HUES6 (cell line): Measurements from ENCODE around the gene TMPRSS4.

Experiments
- H3K27ac ChIP-seq: 2 replicates; pipeline ENCODE4 v1.7.0; 2013; ENCODE audit warnings: low read depth, mild to moderate bottlenecking, low read length, inconsistent platforms
- H3K27me3 ChIP-seq: 2 replicates; pipeline ENCODE4 v1.6.1; 2013; ENCODE audit warnings: low read length; ENCODE audit not compliant: control insufficient read depth, insufficient read depth
- H3K36me3 ChIP-seq: 2 replicates; pipeline ENCODE4 v1.6.1; 2013; ENCODE audit warnings: low read length; ENCODE audit not compliant: control insufficient read depth, insufficient read depth
- H3K4me1 ChIP-seq: 2 replicates; pipeline ENCODE4 v1.6.1; 2013; ENCODE audit warnings: low read length; ENCODE audit not compliant: control insufficient read depth, insufficient read depth
- H3K4me3 ChIP-seq: 2 replicates; pipeline ENCODE4 v1.5.1; 2013; ENCODE audit warnings: low read depth, low read length
- H3K9ac ChIP-seq: one replicate; pipeline ENCODE4 v1.6.1; 2013; ENCODE audit warnings: mild to moderate bottlenecking, low read length
- H3K9me3 ChIP-seq: 2 replicates; pipeline ENCODE4 v1.6.1; 2013; ENCODE audit warnings: low read depth, low read length; ENCODE audit not compliant: control insufficient read depth, insufficient read depth

Gene TMPRSS4

DNA sequence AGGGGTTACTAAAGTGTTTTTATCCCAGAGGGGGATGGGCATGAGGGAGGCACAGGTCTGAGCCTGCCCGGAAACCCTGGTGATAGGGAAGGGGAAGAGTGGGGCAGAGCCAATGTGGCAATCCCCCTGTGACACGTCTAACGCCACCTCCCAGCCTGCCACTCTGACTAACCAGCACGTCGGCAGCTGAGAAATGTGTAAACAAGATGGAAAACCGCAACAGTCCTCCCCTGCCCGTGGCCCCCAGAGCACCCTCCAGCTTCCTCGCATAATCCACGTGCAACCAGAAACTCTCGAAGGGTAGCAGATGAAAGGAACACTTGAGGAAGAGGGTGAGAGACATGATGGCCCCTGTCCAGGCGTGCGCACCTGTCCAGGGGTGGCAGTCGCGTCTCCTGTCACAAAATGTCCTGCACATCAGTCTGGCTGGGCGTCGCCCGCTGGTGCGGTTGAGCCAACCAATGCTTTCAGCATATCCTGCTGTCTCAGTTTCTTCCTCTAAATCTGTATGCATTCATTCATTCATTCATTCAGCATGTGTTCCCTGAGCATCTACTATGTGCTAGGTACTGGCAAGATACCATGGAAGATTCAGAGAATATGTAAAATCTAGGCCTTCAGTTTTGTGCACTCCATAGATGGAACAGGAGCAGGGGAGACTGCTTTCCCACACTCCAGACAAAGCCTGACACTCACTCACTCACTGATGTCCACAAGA is 4.5 kb downstream of the TMPRSS4 start:
- Histone ChIP-seq H3K27ac (no peak overlapping the region), H3K4me1 (peaks cover 14% of the 10 kb centered on the region), H3K9ac (no peak overlapping the region), H3K9me3 (no peaks in the 10 kb centered on the region), H3K4me3 (no peak overlapping the region), H3K27me3 (no peaks in the 10 kb centered on the region; the same call in 1 of the 2 replicates), H3K36me3 (no peaks in the 10 kb centered on the region)

GRCh38 chr11:118082880-118083552 is 6.1 kb downstream of the TMPRSS4 start:
- H3K4me3 ChIP-seq = no peak overlapping the region

DNA sequence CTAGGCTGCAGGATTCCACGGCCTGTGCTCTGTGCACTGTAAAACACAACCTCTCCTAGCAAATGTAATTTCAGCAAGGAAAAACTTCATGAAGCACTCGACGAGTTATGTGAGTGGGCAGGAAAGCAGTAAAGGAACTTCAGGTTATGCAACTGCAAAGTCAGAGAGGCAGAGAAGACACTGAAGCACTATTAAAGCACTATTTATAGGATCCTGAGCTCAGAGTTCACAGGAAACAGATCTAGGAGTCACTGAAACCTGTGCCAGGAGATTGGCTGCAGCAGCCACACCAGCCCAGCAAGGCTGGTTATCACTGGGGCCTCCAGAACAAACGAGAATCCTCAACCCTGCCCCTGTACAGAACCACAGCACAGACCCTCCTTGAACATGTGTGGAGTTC is 7.4 kb downstream of the TMPRSS4 start:
- peaks cover 2% of the 10 kb centered on the region; the same call in 1 of the 2 replicates for H3K27me3 ChIP-seq
- H3K9ac ChIP-seq = no peak overlapping the region
- peaks cover 6% of the 10 kb centered on the region; the same call in 1 of the 2 replicates for H3K4me1 ChIP-seq
- no peaks in the 10 kb centered on the region for H3K36me3 ChIP-seq
- H3K27ac ChIP-seq = no peak overlapping the region
- H3K9me3 ChIP-seq = peaks cover 4% of the 10 kb centered on the region
- no peak overlapping the region for H3K4me3 ChIP-seq

More at GRCh38 chr11:118082880-118083552, 6.1 kb downstream of the TMPRSS4 start:
- peaks cover 2% of the 10 kb centered on the region; the same call in 1 of the 2 replicates for H3K27me3 ChIP-seq
- H3K9ac ChIP-seq = no peak overlapping the region
- peaks cover 6% of the 10 kb centered on the region; the same call in 1 of the 2 replicates for H3K4me1 ChIP-seq
- H3K27ac ChIP-seq = no peak overlapping the region
- no peaks in the 10 kb centered on the region for H3K36me3 ChIP-seq
- peaks cover 4% of the 10 kb centered on the region for H3K9me3 ChIP-seq

DNA sequence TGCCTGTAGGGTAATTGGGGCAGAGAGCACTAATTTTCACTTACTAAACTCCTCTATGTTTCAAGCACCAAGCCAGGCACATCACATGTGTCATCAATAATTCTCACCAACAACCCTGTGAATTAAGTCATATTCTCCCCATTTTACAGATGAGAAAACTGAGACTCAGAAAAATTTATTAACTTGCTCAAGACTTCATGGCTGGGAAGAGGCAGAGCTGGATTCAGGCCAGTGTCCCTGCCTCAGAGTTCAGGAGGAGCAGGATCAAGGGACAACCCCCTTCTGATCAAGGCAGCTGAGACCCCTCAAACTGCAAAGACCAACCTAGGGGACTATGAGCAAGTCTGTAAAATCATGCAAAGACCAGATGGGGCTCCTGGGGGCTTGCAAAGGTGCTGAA is 7.8 kb downstream of the TMPRSS4 start:
- no peaks in the 10 kb centered on the region for H3K36me3 ChIP-seq
- peaks cover 2% of the 10 kb centered on the region; the same call in 1 of the 2 replicates for H3K27me3 ChIP-seq
- H3K27ac ChIP-seq = no peak overlapping the region
- H3K4me3 ChIP-seq = no peak overlapping the region
- peaks cover 6% of the 10 kb centered on the region; the same call in 1 of the 2 replicates for H3K4me1 ChIP-seq
- peaks cover 4% of the 10 kb centered on the region for H3K9me3 ChIP-seq
- H3K9ac ChIP-seq = no peak overlapping the region

GRCh38 chr11:118086913-118087768 is 10.3 kb downstream of the TMPRSS4 start, which contains the start of gene SMIM35:
TSS of gene SMIM35 (minus strand) at chr11:118086963. CDS start at chr11:118086757, 206 bp downstream.
- Histone ChIP-seq H3K4me3 (no peak within 1 kb of the TSS), H3K36me3 (no peaks in the 10 kb centered on the region), H3K4me1 (peaks cover 6% of the 10 kb centered on the region; the same call in 1 of the 2 replicates)

DNA sequence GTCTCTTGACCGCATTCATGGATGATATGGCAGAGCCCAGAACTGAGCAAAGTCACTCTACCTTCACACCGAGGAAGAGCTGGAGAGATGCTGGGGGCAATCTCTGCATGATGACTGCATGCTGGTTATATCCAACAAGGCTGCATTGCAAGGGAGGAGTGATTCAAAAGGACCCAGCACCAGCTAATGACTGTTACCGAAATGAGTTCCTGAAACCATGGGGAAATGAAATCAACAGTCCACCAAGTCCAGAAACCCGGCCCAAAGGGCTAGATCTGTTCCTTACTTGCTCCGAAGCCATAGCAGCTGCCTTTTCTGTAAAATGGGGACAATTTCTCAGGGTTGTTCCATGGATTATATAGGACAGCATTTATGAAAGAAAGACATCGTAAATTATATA is 11.1 kb downstream of the TMPRSS4 start:
- peaks cover 3% of the 10 kb centered on the region; the same call in 1 of the 2 replicates for H3K4me1 ChIP-seq
- no peaks in the 10 kb centered on the region for H3K36me3 ChIP-seq
- no peak overlapping the region for H3K9ac ChIP-seq
- no peak overlapping the region for H3K4me3 ChIP-seq
- no peak overlapping the region for H3K27ac ChIP-seq
- peaks cover 2% of the 10 kb centered on the region; the same call in 1 of the 2 replicates for H3K27me3 ChIP-seq
- H3K9me3 ChIP-seq = peaks cover 4% of the 10 kb centered on the region

More at GRCh38 chr11:118086913-118087768, 10.3 kb downstream of the TMPRSS4 start, which contains the start of gene SMIM35:
- Histone ChIP-seq H3K9me3 (peaks cover 4% of the 10 kb centered on the region), H3K27ac (no peak within 1 kb of the TSS), H3K9ac (no peak within 1 kb of the TSS), H3K27me3 (peaks cover 2% of the 10 kb centered on the region; the same call in 1 of the 2 replicates)

DNA sequence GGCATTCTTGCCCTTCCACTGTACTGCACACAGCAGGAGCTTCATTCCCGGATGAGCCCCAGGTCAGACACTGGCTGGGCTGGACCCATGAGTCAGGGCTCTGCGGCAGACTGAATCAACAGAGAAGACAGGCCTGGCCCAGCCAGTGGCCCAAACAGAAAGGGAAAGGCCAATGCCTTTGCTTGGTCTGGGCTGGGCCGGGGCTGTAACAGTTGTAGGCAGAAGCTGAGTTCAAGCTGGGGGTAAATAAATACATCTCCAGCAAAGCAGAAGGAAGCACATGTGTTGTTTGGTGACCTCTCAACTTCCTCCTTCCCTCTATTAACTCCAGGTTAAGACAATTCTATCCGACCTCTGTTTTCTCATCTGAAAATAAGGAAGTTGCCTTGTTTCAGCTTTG is 11.7 kb downstream of the TMPRSS4 start:
- Histone ChIP-seq H3K36me3 (no peaks in the 10 kb centered on the region), H3K4me3 (no peak overlapping the region), H3K27me3 (peaks cover 2% of the 10 kb centered on the region; the same call in 1 of the 2 replicates), H3K4me1 (no peaks in the 10 kb centered on the region), H3K9me3 (peaks cover 4% of the 10 kb centered on the region), H3K27ac (no peak overlapping the region), H3K9ac (no peak overlapping the region)

- Histone ChIP-seq H3K36me3 (no peaks in the 10 kb centered on the region), H3K9ac (no peak overlapping the region), H3K4me3 (no peak overlapping the region), H3K27ac (no peak overlapping the region), H3K9me3 (peaks cover 4% of the 10 kb centered on the region), H3K27me3 (peaks cover 2% of the 10 kb centered on the region; the same call in 1 of the 2 replicates), H3K4me1 (no peaks in the 10 kb centered on the region)
Observed at GRCh38 chr11:118090545-118091162, 13.8 kb downstream of the TMPRSS4 start.

DNA sequence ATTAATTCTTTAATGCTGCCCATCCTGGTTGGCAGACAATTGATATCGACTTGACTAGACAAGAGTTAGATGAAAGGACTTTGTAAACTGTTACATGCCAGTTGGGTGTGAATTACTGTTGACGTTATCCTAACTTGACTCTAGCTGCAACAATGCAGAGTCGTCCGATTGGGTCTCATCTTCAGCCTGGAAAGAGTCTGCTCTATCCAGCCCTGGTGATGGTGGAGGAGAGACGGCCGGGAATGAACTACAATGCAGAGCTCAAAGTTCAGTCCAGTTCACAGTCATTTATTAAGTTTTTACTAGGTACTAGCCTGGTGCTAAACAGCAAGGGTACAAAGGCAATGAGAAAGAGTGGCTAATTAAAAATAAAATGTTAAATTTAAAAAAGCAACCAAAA is 14.8 kb downstream of the TMPRSS4 start:
- H3K4me3 ChIP-seq = no peak overlapping the region
- H3K9me3 ChIP-seq = peaks cover 4% of the 10 kb centered on the region
- no peaks in the 10 kb centered on the region for H3K4me1 ChIP-seq
- H3K9ac ChIP-seq = no peak overlapping the region
- H3K27ac ChIP-seq = no peak overlapping the region
- H3K27me3 ChIP-seq = peaks cover 2% of the 10 kb centered on the region; the same call in 1 of the 2 replicates
- no peaks in the 10 kb centered on the region for H3K36me3 ChIP-seq

DNA sequence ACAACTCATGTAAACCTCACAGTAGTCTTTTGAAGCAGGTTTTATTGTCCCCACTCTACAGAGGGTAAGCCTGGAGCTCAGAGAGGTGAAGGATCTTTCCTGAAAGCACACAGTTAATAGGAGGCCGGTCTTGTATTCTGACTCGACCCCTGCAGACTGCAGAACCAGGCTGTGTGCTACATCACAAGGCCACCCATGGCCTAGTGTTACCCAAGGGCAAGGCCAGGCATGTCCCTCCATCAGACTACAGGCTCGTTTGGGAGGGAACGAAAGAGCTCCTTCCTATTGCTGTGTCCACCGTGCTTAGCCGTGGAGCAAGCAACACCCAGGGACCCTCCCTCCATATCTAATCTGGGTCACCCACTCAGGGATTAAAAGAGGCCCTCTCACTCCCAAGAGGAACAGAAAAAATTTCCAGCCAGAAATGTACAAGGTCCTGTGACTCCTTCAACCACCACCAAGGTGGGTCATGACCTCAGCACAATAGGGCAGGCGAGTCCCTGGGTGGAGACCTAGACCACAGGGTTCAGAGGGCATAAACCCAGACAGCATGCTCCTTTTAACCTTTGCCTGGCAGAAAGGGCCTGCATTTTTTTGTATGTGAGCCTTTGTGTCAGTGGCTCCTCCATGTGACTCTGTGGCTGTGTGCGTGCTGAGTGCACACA is 16.2 kb downstream of the TMPRSS4 start:
- no peak overlapping the region for H3K4me3 ChIP-seq
- H3K27me3 ChIP-seq = no peaks in the 10 kb centered on the region
- H3K36me3 ChIP-seq = no peaks in the 10 kb centered on the region
- no peak overlapping the region for H3K9ac ChIP-seq
- no peaks in the 10 kb centered on the region for H3K4me1 ChIP-seq
- no peaks in the 10 kb centered on the region for H3K9me3 ChIP-seq
- H3K27ac ChIP-seq = no peak overlapping the region
